ENCODE measurements around the gene RIMKLA. TPM values are rescaled to one million over a fixed set of nuclear protein-coding genes. Genes with fewer than 3 reads are reported as not detected.

Gene RIMKLA, protein sequence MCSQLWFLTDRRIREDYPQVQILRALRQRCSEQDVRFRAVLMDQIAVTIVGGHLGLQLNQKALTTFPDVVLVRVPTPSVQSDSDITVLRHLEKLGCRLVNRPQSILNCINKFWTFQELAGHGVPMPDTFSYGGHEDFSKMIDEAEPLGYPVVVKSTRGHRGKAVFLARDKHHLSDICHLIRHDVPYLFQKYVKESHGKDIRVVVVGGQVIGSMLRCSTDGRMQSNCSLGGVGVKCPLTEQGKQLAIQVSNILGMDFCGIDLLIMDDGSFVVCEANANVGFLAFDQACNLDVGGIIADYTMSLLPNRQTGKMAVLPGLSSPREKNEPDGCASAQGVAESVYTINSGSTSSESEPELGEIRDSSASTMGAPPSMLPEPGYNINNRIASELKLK
- polyA plus RNA-seq (2013, experiment 1 of 2; ENCODE audit: insufficient read length) = 0.08 TPM
- polyA plus RNA-seq (2013, experiment 2 of 2; ENCODE audit: insufficient read length) = 0.05 TPM

DNA sequence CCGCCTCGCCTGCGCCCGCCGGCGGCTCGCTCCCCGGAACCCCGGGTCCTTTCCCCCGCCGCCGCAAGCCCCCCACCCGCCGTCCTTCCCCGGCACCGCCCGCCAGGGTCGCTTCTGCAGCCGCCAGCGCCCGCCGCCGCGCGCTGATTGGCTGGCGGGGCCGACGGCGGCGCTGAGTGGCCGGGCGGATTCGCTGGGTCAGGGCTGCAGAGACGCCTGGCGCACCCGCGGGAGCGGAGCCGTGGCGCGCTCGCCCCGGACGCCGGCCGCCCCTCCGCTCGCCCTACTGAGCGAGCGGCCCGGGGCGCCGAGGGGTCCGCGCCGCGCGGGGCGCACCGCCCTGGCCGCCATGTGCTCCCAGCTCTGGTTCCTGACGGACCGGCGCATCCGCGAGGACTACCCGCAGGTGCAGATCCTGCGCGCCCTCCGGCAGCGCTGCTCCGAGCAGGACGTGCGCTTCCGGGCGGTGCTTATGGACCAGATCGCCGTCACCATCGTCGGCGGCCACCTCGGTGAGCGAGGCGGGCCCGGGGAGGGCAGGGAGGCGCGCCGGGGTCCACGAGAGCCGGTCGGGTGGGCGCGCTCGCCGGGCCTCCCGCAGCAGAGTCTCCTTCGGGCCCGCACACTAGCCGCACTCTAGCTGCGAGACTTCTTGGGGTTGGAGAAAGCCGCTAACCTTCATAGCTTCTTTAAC lies at the start of gene RIMKLA:
Gene RIMKLA, plus strand, starts transcription at position 207 of the 694 bp plus-strand sequence. Its CDS starts 143 bp downstream, at position 350.
- peak; percentile 29 for DNase-seq

DNA sequence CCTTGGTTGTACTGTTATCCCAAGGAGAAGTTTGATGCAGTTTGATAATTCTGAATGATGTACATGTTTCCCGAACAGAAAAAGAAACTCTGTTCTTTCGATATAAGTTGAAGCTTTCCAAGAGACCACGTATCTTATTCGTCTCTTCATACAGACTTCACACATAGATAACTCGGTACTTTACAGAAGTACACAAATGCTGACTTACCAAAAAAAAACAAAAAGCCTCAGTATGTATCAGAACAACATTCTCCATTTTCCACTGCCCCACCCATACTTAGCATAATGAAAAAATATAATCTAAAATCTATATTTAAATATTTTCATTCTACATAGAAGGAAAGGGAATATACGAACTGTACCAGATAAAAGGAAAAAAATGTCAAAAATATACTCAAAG lies 47.7 kb upstream of the RIMKLA start:
- no peak for DNase-seq

DNA sequence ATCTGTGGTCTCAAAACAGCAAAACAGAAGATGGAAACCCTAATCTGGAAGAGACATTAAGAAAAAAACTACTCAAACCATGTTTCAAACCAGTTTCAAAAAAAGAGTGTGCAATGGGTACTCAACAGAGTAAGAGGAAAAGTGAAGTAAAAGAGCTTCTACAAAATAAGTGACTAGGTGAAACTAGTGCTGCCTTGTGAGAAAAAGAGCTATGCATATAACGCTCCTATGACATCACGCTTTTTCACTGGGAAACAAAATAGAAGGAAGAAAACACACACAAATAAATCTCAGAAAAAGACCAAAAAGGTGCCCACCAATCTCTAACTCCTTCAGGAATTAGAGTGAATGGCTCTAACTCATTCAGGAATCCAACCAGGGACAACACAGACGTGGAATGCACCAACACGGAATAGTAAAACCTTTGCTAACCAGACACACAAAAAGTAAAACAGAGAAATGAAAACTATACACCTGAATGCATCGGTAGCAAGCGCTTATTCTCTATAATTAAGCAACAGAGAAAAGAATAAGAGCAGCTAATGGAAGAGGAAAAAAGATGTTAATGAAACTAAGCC lies 46.8 kb upstream of the RIMKLA start:
- DNase-seq = no peak

- peak; percentile 56 for DNase-seq
These were observed 46.1 kb upstream of the RIMKLA start for GRCh38 chr1:42334240-42335049.

DNA sequence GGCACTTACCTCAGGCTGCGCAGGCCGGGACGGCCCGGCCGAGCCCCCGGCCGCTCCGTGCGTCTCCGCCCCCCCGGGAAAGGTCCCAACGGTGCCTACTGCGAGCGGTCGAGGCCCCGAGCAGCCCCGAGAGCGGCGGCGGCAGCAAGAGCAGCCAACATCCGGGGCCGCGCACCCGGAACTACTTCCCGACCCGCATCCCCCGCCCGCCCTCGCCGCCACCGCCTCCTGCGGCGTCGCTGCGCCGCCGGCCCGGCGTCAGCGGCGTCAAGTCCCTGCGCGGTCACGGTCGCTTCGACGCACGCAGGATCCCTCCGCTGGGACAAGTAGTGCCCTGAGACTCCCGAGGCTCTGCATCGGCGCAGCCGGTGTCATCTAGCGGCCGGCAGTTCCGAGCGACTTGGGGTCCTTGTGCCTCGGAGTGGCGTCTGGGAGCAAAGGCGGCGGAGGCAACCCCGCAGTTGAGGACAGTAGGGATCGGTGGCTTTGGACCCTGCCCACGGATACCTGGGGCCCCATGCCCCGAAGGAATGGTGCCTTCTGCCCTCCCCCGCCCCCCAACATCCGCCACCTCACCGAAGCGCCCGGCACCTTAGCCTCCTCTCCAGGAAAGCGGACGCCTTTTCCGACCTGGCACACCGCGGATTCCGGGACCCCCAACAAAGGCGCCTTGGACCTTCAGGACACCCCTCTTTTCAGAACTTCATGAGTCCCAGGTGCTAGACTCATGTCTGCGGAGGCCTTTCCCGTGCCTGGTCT lies 45.4 kb upstream of the RIMKLA start, which contains the start of gene FOXJ3:
Gene FOXJ3, minus strand, starts transcription at position 186 of the 759 bp plus-strand sequence. CDS start 24,142 bp downstream, outside the sequence.
- peak; percentile 98 for DNase-seq

GRCh38 chr1:42335809-42336518 lies 44.6 kb upstream of the RIMKLA start:
- DNase-seq = peak; percentile 64

DNA sequence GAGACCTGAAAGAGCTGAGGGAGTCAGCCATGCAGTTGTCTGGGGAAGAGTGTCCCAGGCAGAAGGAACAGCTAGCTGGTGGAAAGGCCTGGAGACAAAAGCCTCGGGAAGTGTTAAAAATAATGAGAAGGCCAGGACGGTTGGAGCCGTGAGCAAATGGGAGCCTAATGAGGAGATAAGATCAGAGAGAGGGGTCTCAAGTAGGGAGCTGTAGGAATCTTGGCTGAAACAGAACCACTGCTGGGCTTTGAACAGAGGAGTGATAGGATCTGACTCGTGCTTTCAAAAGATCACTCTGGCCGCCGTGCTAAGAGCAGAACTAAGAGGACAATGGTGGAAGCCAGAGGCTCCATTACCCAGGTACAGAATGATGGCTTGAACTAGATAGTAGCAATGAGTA lies 43.6 kb upstream of the RIMKLA start:
- DNase-seq = no peak

DNA sequence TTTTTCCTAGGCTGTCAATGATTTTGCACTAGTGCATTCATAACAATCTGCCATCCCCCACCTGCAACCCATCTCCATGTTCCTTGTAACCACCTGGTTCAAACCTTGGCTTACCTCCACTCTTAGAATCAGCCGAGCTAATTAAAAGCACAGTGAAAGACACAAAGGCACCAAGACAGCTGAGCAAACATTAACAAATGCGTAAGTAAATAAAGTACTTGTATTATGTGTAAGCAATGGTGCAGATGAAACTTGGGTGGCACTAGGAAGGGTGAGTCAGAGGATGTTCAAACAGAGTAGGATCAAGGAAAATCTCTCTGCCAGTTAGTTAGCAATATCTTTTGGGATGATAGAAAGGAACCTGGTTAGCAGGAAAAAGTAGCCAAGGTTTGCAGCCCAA lies 40.5 kb upstream of the RIMKLA start:
- no peak for DNase-seq

DNA sequence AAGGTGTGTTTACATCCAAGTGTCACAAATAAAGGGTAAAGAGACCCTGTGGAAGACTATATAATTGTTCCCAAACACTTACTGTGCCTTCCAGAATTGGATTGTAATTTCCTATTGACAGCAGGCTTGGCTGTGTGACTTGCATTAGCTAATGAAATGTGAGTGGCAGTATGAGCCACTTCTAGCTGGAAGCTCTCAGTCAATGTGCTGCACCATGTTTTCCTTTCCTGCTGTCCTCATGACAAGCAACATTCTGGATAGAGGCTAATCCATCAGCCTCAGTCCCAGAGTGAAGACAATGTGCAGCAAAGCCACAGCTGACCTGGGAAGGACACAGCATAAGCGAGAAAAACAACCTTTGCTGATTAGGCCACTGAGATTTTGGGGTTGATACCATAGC lies 39.7 kb upstream of the RIMKLA start:
- DNase-seq = no peak

DNA sequence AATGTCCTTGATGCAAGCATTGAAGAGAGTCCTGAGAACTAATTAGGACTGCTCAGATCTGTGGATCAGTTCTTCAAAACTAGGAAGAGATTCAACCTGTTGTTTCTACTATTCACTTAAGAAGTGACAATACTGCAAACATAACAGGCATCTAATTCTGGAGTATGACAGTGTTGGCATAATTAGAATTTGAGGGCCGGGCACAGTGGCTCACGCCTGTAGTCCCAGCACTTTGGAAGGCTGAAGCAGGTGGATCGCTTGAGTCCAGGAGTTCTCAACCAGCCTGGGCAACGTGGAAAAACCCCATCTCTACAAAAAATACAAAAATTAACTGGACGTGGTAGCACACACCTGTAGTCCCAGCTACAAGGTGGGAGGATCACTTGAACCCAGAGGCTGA lies 37.5 kb upstream of the RIMKLA start:
- no peak for DNase-seq

- DNase-seq = no peak
These were observed 32.1 kb upstream of the RIMKLA start for GRCh38 chr1:42348498-42348897.

- no peak for DNase-seq
These were observed 30.5 kb upstream of the RIMKLA start for GRCh38 chr1:42350086-42350485.

DNA sequence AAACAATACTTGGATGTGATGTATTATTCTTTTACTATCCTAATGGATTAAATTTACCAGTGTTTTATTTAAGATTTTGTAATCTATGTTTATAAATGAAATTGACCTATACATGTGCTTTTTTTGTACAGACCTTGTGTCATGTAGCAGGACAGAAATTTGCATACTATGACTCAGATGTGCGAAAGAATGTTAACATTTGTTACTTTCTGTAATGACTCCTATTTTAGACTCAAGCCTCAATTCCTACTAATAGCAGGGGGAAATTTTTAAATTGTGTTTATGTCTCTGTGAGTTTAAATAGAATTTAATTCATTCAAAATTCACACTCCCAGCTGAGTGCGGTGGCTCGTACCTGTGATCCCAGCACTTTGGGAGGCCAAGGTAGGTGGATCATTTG lies 21.8 kb upstream of the RIMKLA start:
- DNase-seq = no peak

GRCh38 chr1:42359466-42359865 lies 21.1 kb upstream of the RIMKLA start:
- no peak for DNase-seq

- DNase-seq = no peak
These were observed 16.5 kb upstream of the RIMKLA start for GRCh38 chr1:42364089-42364488.

DNA sequence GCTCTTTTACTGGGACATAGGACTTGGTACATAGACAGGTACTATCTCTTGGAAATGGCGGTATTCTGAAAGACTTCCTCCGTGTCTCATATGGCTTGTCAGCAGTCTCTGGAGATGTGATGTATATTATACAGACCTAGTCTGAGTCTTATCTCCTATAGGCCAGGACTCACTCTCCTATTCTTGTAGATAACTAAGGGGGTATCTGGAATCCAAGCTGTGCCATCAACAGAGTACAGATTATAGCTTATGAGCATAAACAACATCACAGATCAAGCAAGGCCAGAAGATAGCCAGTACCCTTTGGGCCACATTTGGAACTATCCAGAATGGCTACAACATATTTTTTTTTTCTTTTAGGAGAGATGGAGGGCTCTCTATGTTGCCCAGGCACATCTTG lies 16.1 kb upstream of the RIMKLA start:
- DNase-seq = no peak

DNA sequence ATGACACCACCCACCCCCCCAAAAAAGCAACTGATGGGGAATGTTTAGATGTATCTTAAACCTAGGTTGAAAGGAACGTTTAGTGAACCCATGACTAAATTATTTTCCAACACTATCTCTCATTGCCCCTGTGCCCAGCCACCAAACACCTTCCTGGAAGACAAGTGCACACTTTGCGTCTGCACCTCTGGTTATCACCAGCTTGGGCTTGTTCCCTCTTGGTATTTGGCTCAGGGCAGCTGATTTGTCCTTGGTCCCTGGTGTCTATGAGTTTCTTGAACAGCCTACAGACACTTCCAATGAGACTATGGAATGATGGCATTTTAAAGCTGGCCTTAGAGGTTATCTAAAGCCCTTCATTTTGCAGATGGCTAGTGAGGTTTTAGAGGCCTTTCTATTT lies 15.5 kb upstream of the RIMKLA start:
- no peak for DNase-seq

- no peak for DNase-seq
These were observed 12.3 kb upstream of the RIMKLA start for GRCh38 chr1:42368096-42368795.

DNA sequence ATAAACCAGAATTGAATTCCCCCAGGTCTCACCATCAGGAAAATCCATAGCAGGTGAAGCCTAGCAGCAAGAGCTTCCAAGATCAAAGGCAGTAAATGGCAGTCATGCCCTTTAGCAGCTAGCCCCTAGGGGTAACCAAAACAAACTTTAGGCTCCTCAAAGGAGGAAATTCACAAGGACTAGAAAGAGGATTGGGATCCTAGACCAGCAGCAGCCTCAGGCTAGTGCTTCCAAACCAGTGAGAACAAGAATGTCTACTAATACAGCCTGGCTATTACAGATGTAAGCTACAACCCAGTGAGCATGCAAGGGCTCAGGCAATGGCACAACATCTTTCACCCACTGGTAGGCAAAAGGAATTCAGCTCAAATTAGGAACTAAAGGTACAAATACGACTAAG lies 11.1 kb upstream of the RIMKLA start:
- no peak for DNase-seq

DNA sequence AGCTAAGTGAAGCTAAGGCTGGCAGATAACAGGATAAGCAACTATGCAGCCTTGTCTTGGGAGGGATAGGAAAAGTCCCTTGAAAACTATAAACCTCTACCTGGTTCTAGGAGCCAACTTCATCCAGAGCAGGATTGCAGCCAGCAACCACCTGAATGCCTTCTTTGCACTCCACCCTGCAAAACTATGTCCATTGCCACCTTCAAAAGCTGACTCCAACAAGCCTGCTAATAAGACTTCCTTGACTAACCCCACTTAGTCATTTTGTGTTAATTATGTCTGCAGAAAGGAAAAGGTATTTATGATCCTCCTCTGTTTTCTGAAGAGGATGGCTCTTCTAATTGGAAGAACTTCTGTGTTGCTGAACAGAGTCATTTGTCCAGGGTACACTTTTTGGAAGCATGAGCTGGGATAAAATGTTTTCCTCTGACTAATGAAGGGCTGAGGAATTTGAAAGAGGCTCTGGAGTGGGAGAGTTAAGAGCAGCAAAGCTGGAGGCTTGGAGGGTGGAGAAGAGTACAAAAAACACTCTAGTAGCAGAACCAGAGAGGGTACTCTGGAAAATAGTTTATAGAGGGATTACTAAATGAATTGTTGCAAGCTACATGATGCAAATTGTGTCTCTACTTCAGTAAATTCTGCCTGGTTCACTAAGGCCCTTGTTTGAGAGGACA lies 9.6 kb upstream of the RIMKLA start:
- DNase-seq = no peak

Data from fibroblast of skin of scalp (primary cell).